Neural cell (in vitro differentiated cells): ENCODE results near the gene C1orf105. TPM values are rescaled to one million over a fixed set of nuclear protein-coding genes. Genes with fewer than 3 reads are reported as not detected.

Experiments used
- H2AFZ ChIP-seq: fragments of 200-600, 300-800 bp; sonication (generic), shearing (Covaris generic); 2 replicates; pipeline ENCODE4 v1.6.0; 2014; ENCODE audit warnings: low read depth, mild to moderate bottlenecking, antibody characterized with exemption, low read length, moderate library complexity
- H3F3A ChIP-seq: fragments of 200-600 bp; shearing (Covaris generic); 2 replicates; pipeline ENCODE4 v1.6.1; 2016; ENCODE audit warnings: mild to moderate bottlenecking, moderate library complexity, mixed read lengths, antibody characterized with exemption, low read length; ENCODE audit not compliant: insufficient read depth, poor library complexity, severe bottlenecking
- H3K27ac ChIP-seq: fragments of 200-600, 300-800 bp; sonication (generic), shearing (Covaris generic); 2 replicates; pipeline ENCODE4 v1.5.1; 2014; ENCODE audit warnings: mild to moderate bottlenecking, low read length, moderate library complexity
- H3K27me3 ChIP-seq: fragments of 300-800, 200-600 bp; sonication (generic), shearing (Covaris generic); 2 replicates; pipeline ENCODE4 v1.6.0; 2014; ENCODE audit warnings: mild to moderate bottlenecking, low read depth, low read length, moderate library complexity; ENCODE audit not compliant: insufficient read depth
- H3K36me3 ChIP-seq: fragments of 300-800, 200-600 bp; sonication (generic), shearing (Covaris generic); 2 replicates; pipeline ENCODE4 v1.5.1; 2014; ENCODE audit warnings: mild to moderate bottlenecking, antibody characterized with exemption, low read length, moderate library complexity; ENCODE audit not compliant: insufficient read depth
- H3K4me2 ChIP-seq: fragments of 300-800, 200-600 bp; sonication (generic), shearing (Covaris generic); 2 replicates; pipeline ENCODE4 v1.6.0; 2014; ENCODE audit warnings: mild to moderate bottlenecking, low read length
- H3K4me3 ChIP-seq: fragments of 300-800, 200-600 bp; sonication (generic), shearing (Covaris generic); 2 replicates; pipeline ENCODE4 v1.5.1; 2014; ENCODE audit warnings: mild to moderate bottlenecking, low read length, moderate library complexity
- H3K79me2 ChIP-seq: fragments of 200-600 bp; shearing (Covaris generic); replicated peaks from 2 replicates; pipeline ENCODE4 v1.6.0; 2014; ENCODE audit warnings: mild to moderate bottlenecking, low read length, moderate library complexity; ENCODE audit not compliant: insufficient read depth
- H3K9ac ChIP-seq: fragments of 300-800, 200-600 bp; sonication (generic), shearing (Covaris generic); 2 replicates; pipeline ENCODE4 v1.6.1; 2016; ENCODE audit warnings: mild to moderate bottlenecking, low read length, mixed read lengths
- H3K9me2 ChIP-seq: fragments of 200-600 bp; shearing (Covaris generic); 2 replicates; pipeline ENCODE4 v1.6.1; 2016; ENCODE audit warnings: mild to moderate bottlenecking, low read length, mixed read lengths; ENCODE audit not compliant: insufficient read depth
- H3K9me3 ChIP-seq: fragments of 200-600, 300-800 bp; sonication (generic), shearing (Covaris generic); 2 replicates; pipeline ENCODE4 v1.6.1; 2016; ENCODE audit warnings: mild to moderate bottlenecking, mixed run types, low read length, moderate library complexity, mixed read lengths
- H4K20me1 ChIP-seq: fragments of 200-600 bp; shearing (Covaris generic); 2 replicates; pipeline ENCODE4 v1.6.1; 2016; ENCODE audit warnings: mild to moderate bottlenecking, mixed run types; ENCODE audit not compliant: insufficient read depth
- CTCF ChIP-seq: fragments of 450-650 bp; IDR thresholded peaks from 2 replicates; pipeline ENCODE4 v1.5.1; 2014; ENCODE audit warnings: antibody characterized with exemption, mild to moderate bottlenecking, moderate library complexity; ENCODE audit not compliant: poor library complexity, severe bottlenecking
- EP300 ChIP-seq: fragments of 450-650 bp; conservative IDR thresholded peaks from 2 replicates; pipeline ENCODE4 v1.6.1; 2014; ENCODE audit warnings: antibody characterized with exemption, mild to moderate bottlenecking, moderate library complexity; ENCODE audit not compliant: poor library complexity, severe bottlenecking
- EZH2 ChIP-seq: fragments of 200-600, 300-800 bp; shearing (Covaris generic), sonication (generic); IDR thresholded peaks from 2 replicates; pipeline ENCODE4 v1.6.1; 2014; ENCODE audit warnings: antibody characterized with exemption, low read length, borderline replicate concordance, mild to moderate bottlenecking; ENCODE audit not compliant: insufficient read depth, poor library complexity, severe bottlenecking
- MXI1 ChIP-seq: fragments of 450-650 bp; conservative IDR thresholded peaks from 2 replicates; pipeline ENCODE4 v1.6.1; 2014; ENCODE audit warnings: antibody characterized with exemption, mild to moderate bottlenecking; ENCODE audit not compliant: poor library complexity, severe bottlenecking
- POLR2AphosphoS5 ChIP-seq: IDR thresholded peaks from 2 replicates; pipeline ENCODE4 v1.6.1; 2012
- RAD21 ChIP-seq: fragments of 450-650 bp; conservative IDR thresholded peaks from 2 replicates; pipeline ENCODE4 v1.6.1; 2014; ENCODE audit warnings: antibody characterized with exemption, mild to moderate bottlenecking, moderate library complexity
- SMC3 ChIP-seq: fragments of 450-650 bp; conservative IDR thresholded peaks from 2 replicates; pipeline ENCODE4 v1.6.1; 2014; ENCODE audit warnings: antibody characterized with exemption, mild to moderate bottlenecking, moderate library complexity; ENCODE audit not compliant: poor library complexity
- TAF1 ChIP-seq: IDR thresholded peaks from 2 replicates; pipeline ENCODE4 v1.6.1; 2012; ENCODE audit warnings: low read depth
- polyA plus RNA-seq: library from polyadenylated mRNA; depleted of rRNA; stranded (reverse); fragments of >200 nt; gene quantifications from 2 replicates; pipeline ENCODE4 v1.2.3, GENCODE V29; 2014
- TF ChIP-seq, protein P1 (sequence below): IDR thresholded peaks from 2 replicates; pipeline ENCODE4 v1.6.1; 2012; ENCODE audit warnings: borderline replicate concordance

C1orf105 gene
- polyA plus RNA-seq, 1 donor from 2014 or later, result not detected

DNA sequence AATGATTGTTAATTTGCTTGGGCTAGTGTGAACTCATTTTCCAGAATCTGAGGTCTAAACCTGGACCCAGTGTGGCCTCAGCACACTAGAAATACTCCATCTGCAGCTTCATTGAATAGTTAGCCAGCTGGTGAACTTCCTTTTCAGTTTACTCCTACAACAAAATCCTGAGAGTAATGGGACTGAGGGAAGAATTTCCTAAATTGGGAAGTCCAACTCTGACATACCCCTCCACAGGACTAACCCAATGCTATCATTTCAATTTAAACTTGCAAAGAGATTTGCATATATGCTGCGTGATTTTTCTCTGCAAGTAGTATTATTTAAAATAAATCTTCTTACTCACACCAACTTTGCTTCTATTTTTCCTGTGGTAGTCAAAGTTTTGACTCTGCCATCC is 51.2 kb downstream of the C1orf105 start:
- Histone ChIP-seq H4K20me1 (no peaks in the 10 kb centered on the region), H3K36me3 (no peaks in the 10 kb centered on the region), H2AFZ (no peak overlapping the region), H3K9me2 (no peaks in the 10 kb centered on the region), H3K9me3 (no peaks in the 10 kb centered on the region), H3K9ac (no peak overlapping the region), H3K4me2 (no peak overlapping the region), H3K27me3 (no peaks in the 10 kb centered on the region), H3K4me3 (no peak overlapping the region), H3K27ac (no peak overlapping the region), H3K79me2 (no peaks in the 10 kb centered on the region), H3F3A (no peaks in the 10 kb centered on the region)
- TF ChIP-seq EZH2 (no peak), SMC3 (no peak), RAD21 (no peak), TAF1 (no peak), EP300 (no peak), MXI1 (no peak), CTCF (no peak), POLR2AphosphoS5 (no peak)
- TF ChIP-seq, protein P1, sequence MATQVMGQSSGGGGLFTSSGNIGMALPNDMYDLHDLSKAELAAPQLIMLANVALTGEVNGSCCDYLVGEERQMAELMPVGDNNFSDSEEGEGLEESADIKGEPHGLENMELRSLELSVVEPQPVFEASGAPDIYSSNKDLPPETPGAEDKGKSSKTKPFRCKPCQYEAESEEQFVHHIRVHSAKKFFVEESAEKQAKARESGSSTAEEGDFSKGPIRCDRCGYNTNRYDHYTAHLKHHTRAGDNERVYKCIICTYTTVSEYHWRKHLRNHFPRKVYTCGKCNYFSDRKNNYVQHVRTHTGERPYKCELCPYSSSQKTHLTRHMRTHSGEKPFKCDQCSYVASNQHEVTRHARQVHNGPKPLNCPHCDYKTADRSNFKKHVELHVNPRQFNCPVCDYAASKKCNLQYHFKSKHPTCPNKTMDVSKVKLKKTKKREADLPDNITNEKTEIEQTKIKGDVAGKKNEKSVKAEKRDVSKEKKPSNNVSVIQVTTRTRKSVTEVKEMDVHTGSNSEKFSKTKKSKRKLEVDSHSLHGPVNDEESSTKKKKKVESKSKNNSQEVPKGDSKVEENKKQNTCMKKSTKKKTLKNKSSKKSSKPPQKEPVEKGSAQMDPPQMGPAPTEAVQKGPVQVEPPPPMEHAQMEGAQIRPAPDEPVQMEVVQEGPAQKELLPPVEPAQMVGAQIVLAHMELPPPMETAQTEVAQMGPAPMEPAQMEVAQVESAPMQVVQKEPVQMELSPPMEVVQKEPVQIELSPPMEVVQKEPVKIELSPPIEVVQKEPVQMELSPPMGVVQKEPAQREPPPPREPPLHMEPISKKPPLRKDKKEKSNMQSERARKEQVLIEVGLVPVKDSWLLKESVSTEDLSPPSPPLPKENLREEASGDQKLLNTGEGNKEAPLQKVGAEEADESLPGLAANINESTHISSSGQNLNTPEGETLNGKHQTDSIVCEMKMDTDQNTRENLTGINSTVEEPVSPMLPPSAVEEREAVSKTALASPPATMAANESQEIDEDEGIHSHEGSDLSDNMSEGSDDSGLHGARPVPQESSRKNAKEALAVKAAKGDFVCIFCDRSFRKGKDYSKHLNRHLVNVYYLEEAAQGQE, result no peak

DNA sequence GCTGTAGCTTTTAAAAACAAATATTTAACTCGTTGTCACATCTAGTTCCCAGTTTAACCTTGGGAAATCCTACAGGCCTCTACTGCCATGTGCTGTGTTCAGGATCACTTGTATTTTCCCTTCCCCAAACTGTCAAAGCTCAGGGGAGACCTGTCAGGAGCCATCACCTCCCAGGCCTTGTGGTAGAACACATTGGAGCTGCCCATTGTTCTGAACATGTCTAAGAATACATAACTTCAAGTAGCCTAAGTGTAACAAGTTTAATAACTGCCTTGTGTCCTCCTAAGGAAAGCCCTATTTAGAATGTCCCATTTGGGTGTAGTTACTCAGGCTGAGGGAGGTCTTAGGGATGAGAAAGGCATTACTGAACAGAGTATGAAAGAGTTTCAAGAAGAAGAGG is 52.0 kb downstream of the C1orf105 start:
- H4K20me1 ChIP-seq, result no peaks in the 10 kb centered on the region
- no peak overlapping the region for H3K9ac ChIP-seq
- no peaks in the 10 kb centered on the region for H3K9me3 ChIP-seq
- no peaks in the 10 kb centered on the region for H3F3A ChIP-seq
- no peaks in the 10 kb centered on the region for H3K36me3 ChIP-seq
- H3K27ac ChIP-seq, result no peak overlapping the region
- H3K4me3 ChIP-seq, result no peak overlapping the region
- H3K79me2 ChIP-seq, result no peaks in the 10 kb centered on the region
- H2AFZ ChIP-seq, result no peak overlapping the region
- no peaks in the 10 kb centered on the region for H3K27me3 ChIP-seq
- TF ChIP-seq EP300 (no peak), RAD21 (no peak), POLR2AphosphoS5 (no peak), TAF1 (no peak), EZH2 (no peak), SMC3 (no peak)
- TF ChIP-seq, protein P1, result no peak
- no peak overlapping the region for H3K4me2 ChIP-seq
- H3K9me2 ChIP-seq, result no peaks in the 10 kb centered on the region
